Measurements from ENCODE around the gene FHL2. TPM values are rescaled to one million over a fixed set of nuclear protein-coding genes. Genes with fewer than 3 reads are reported as not detected.
"Not testable (repeated sequence)": the region's sequence is repeated elsewhere in the genome, so short reads cannot be mapped to it uniquely, and the experiment has no call there.

The FHL2 gene
- total RNA-seq, 2 experiments from 2014 or later, result not detected

DNA sequence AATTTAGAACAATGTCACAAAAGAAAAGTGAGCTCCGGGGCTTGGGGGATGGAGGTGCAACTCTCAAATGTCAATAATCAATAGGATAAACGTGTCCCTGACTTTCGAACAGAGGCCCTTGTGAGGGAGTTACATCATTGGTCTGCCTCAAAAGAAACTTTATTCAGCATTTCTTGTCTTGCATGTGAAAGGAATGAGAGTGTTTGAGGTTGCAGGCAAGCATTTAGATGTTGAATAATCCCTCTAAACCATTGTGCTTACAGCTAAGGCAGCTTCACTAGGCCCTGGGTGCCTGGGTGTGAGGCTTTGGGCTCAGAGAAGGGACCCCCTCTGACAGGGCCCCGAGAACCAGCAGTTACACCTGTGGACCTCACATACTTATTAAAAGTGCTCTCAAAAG is 28.6 kb upstream of the FHL2 start:
- intact Hi-C loops (cut with micrococcal nuclease; ENCODE audit: unreplicated experiment), result no loop called here
- ChIA-PET POLR2A (no interaction called here), CTCF (ENCODE audit: unreplicated experiment) (no interaction called here)
- H3K9me3 ChIP-seq (ENCODE audit: low read length), result no peaks in the 10 kb centered on the region
- no peaks in the 10 kb centered on the region for H3K9me2 ChIP-seq (ENCODE audit: insufficient read depth, low read length)
- no peaks in the 10 kb centered on the region for H3K36me3 ChIP-seq (ENCODE audit: insufficient read depth, low read length)
- no peaks in the 10 kb centered on the region for H3K79me2 ChIP-seq (ENCODE audit: insufficient read depth, low read depth, low read length)
- DNase-seq (ENCODE audit: low spot score), result no peak
- TF ChIP-seq EZH2phosphoT487 (IDR thresholded peaks at IDR 0.05; ENCODE audit: borderline replicate concordance, low read depth, low read length), result no peak
- TF ChIP-seq, protein P1, sequence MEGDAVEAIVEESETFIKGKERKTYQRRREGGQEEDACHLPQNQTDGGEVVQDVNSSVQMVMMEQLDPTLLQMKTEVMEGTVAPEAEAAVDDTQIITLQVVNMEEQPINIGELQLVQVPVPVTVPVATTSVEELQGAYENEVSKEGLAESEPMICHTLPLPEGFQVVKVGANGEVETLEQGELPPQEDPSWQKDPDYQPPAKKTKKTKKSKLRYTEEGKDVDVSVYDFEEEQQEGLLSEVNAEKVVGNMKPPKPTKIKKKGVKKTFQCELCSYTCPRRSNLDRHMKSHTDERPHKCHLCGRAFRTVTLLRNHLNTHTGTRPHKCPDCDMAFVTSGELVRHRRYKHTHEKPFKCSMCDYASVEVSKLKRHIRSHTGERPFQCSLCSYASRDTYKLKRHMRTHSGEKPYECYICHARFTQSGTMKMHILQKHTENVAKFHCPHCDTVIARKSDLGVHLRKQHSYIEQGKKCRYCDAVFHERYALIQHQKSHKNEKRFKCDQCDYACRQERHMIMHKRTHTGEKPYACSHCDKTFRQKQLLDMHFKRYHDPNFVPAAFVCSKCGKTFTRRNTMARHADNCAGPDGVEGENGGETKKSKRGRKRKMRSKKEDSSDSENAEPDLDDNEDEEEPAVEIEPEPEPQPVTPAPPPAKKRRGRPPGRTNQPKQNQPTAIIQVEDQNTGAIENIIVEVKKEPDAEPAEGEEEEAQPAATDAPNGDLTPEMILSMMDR (conservative IDR thresholded peaks at IDR 0.05; ENCODE audit: low read length), result no peak
- H3K4me3 ChIP-seq (ENCODE audit: low read depth, low read length, poor library complexity, severe bottlenecking), result no peak overlapping the region
- no TSS peak for BruUV-seq (replicated peaks)
- no peak overlapping the region for H2AFZ ChIP-seq (ENCODE audit: low read length)
- no peaks in the 10 kb centered on the region for H4K20me1 ChIP-seq (ENCODE audit: insufficient read depth, low read length)
- H3K4me2 ChIP-seq (ENCODE audit: low read length), result no peak overlapping the region
- H3K4me1 ChIP-seq (ENCODE audit: insufficient read depth, low read length, poor library complexity, severe bottlenecking), result no peaks in the 10 kb centered on the region
- no peak overlapping the region for H3K27ac ChIP-seq (ENCODE audit: low read depth, low read length, poor library complexity, severe bottlenecking)

DNA sequence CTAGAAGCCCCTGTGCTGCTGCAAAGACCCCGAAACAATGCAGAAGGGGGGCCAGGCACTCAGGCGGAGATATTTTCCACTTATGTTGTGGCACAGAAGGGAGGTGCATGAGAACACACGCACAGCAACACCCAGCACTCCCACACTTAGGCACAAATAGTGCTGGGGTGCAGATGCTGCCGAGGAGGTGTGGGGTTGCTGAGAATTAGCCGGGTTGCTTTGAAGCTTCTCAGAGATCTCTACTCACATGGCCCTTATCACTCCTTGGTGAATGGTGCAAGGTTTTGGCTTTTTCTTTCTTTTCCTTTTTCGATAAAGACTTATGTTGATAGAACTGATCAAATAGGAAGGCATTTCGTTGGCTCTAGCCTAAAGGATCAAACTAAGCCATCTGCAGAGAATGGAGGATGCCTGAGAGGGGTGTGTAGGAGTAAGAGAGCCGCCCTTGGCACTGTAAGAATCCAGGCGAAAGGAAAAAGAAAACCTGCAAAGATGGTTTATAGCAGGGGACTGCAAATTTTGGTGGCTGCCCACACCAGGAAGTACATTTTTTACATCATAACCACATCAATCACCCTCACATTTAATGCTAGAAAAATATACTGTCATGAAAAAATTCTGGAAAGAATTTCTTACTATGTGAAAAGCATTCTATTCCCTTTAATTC is 27.9 kb upstream of the FHL2 start:
- H4K20me1 ChIP-seq (ENCODE audit: insufficient read depth, low read length), result no peaks in the 10 kb centered on the region
- H3K4me2 ChIP-seq (ENCODE audit: low read length), result no peak overlapping the region
- no peaks in the 10 kb centered on the region for H3K4me1 ChIP-seq (ENCODE audit: insufficient read depth, low read length, poor library complexity, severe bottlenecking)
- no peaks in the 10 kb centered on the region for H3K36me3 ChIP-seq (ENCODE audit: insufficient read depth, low read length)
- H3K9me2 ChIP-seq (ENCODE audit: insufficient read depth, low read length), result no peaks in the 10 kb centered on the region
- CTCF ChIA-PET (ENCODE audit: unreplicated experiment), result no interaction called here
- H3K4me3 ChIP-seq (ENCODE audit: low read depth, low read length, poor library complexity, severe bottlenecking), result no peak overlapping the region
- no peak for DNase-seq (ENCODE audit: low spot score)
- TF ChIP-seq, protein P1 (conservative IDR thresholded peaks at IDR 0.05; ENCODE audit: low read length), result no peak
- no peak for TF ChIP-seq EZH2phosphoT487 (IDR thresholded peaks at IDR 0.05; ENCODE audit: borderline replicate concordance, low read depth, low read length)
- BruUV-seq (replicated peaks), result no TSS peak
- H3K79me2 ChIP-seq (ENCODE audit: insufficient read depth, low read depth, low read length), result no peaks in the 10 kb centered on the region
- POLR2A ChIA-PET, result no interaction called here
- no peaks in the 10 kb centered on the region for H3K9me3 ChIP-seq (ENCODE audit: low read length)
- no peak overlapping the region for H3K27ac ChIP-seq (ENCODE audit: low read depth, low read length, poor library complexity, severe bottlenecking)
- intact Hi-C loops (cut with micrococcal nuclease; ENCODE audit: unreplicated experiment), result no loop called here
- H2AFZ ChIP-seq (ENCODE audit: low read length), result no peak overlapping the region

DNA sequence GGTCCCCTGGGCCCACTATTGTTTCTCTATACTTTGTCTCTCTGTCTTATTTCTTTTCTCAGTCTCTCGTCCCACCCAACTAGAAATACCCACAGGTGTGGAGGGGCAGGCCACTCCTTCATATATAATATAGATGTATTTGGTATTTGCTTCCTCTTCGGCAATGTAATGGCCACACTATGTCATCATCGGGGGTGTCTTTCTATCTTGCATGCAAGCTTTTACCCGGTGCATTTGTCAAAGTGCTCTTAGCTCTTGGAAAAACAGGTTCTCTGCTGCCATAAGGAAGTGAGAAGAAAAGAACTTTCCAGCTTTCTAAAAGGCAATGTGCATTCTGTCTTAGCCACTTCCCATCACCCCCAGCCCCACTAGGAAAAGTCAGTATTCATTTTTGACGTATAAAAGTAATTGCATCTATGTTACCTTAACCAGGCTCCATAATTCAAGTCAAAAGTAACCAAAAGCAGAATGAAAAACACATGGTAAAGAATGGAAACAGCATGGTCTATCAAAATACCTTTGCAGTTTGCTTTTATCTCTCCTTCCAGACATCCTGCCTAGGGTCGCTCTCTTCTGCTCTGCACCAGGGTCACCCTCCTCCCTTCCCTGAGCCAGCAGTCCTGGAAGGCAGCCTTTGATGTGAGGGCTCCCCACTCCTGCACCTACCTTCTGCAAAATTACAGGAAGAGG is 27.2 kb upstream of the FHL2 start:
- TF ChIP-seq, protein P1 (conservative IDR thresholded peaks at IDR 0.05; ENCODE audit: low read length), result no peak
- TF ChIP-seq EZH2phosphoT487 (IDR thresholded peaks at IDR 0.05; ENCODE audit: borderline replicate concordance, low read depth, low read length), result no peak
- no peak overlapping the region for H3K27ac ChIP-seq (ENCODE audit: low read depth, low read length, poor library complexity, severe bottlenecking)
- POLR2A ChIA-PET, result no interaction called here

DNA sequence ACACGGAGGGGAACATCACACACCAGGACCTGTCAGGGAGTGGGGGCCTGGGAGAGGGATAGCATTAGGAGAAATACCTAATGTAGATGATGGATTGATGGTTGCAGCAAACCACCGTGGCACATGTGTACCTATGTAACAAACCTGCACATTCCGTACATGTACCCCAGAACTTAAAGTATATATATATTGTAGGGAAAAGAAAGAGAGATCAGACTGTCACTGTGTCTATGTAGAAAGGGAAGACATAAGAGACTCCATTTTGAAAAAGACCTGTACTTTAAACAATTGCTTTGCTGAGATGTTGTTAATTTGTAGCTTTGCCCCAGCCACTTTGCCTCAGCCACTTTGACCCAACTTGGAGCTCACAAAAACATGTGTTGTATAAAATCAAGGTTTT is 26.0 kb upstream of the FHL2 start:
- BruUV-seq (replicated peaks); intact Hi-C loops (cut with micrococcal nuclease; ENCODE audit: unreplicated experiment): not testable (repeated sequence)

More for the DNA sequence above, 27.2 kb upstream of the FHL2 start:
- DNase-seq (ENCODE audit: low spot score), result no peak
- BruUV-seq (replicated peaks), result no TSS peak
- CTCF ChIA-PET (ENCODE audit: unreplicated experiment), result no interaction called here
- Histone ChIP-seq H4K20me1 (ENCODE audit: insufficient read depth, low read length) (no peaks in the 10 kb centered on the region), H3K9me2 (ENCODE audit: insufficient read depth, low read length) (no peaks in the 10 kb centered on the region), H3K79me2 (ENCODE audit: insufficient read depth, low read depth, low read length) (no peaks in the 10 kb centered on the region), H3K4me1 (ENCODE audit: insufficient read depth, low read length, poor library complexity, severe bottlenecking) (no peaks in the 10 kb centered on the region), H3K4me3 (ENCODE audit: low read depth, low read length, poor library complexity, severe bottlenecking) (no peak overlapping the region), H3K36me3 (ENCODE audit: insufficient read depth, low read length) (no peaks in the 10 kb centered on the region), H3K9me3 (ENCODE audit: low read length) (no peaks in the 10 kb centered on the region), H2AFZ (ENCODE audit: low read length) (no peak overlapping the region), H3K4me2 (ENCODE audit: low read length) (no peak overlapping the region)
- intact Hi-C loops (cut with micrococcal nuclease; ENCODE audit: unreplicated experiment), result no loop called here

More for the DNA sequence above, 26.0 kb upstream of the FHL2 start:
- H3K9me3 ChIP-seq (ENCODE audit: low read length); H3K4me2 ChIP-seq (ENCODE audit: low read length); CTCF ChIA-PET (ENCODE audit: unreplicated experiment); H3K79me2 ChIP-seq (ENCODE audit: insufficient read depth, low read depth, low read length); DNase-seq (ENCODE audit: low spot score); H2AFZ ChIP-seq (ENCODE audit: low read length); H3K27ac ChIP-seq (ENCODE audit: low read depth, low read length, poor library complexity, severe bottlenecking); H3K4me3 ChIP-seq (ENCODE audit: low read depth, low read length, poor library complexity, severe bottlenecking); H4K20me1 ChIP-seq (ENCODE audit: insufficient read depth, low read length); H3K36me3 ChIP-seq (ENCODE audit: insufficient read depth, low read length); H3K4me1 ChIP-seq (ENCODE audit: insufficient read depth, low read length, poor library complexity, severe bottlenecking); POLR2A ChIA-PET; H3K9me2 ChIP-seq (ENCODE audit: insufficient read depth, low read length): not testable (repeated sequence)

All from OCI-LY7 (cell line).